GM21528 (cell line): ENCODE measurements around the gene MYO9A.
A peak's percentile ranks its signal among the peaks of the same experiment; 100 is the strongest.
"Not testable (repeated sequence)": the region's sequence is repeated elsewhere in the genome, so short reads cannot be mapped to it uniquely, and the experiment has no call there.

Source experiments
- ATAC-seq: cut with Tn5 transposase; IDR thresholded peaks from one replicate; pipeline ENCODE4 v1.9.1; 2021; ENCODE audit warnings: mild to moderate bottlenecking, moderate library complexity; ENCODE audit not compliant: unreplicated experiment, low FRiP score

Gene MYO9A

DNA sequence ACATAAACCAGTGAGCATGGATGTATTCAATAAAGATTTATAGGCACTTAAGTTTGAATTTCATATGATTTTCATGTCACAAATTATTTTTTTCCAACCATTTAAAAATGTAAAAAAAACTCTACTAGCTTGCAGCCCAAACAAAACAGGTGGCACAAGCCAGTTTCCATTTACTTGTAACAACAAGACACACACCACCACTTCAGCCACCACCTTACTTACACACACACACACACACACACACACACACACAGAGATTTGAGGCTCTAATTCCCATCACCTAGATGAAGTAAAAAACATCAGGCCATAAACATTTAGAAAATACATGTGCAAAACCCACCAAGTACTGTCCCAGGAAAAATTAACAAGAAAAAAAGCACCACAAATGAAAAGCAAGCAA is 25.3 kb downstream of the MYO9A start:
- no peak for ATAC-seq

DNA sequence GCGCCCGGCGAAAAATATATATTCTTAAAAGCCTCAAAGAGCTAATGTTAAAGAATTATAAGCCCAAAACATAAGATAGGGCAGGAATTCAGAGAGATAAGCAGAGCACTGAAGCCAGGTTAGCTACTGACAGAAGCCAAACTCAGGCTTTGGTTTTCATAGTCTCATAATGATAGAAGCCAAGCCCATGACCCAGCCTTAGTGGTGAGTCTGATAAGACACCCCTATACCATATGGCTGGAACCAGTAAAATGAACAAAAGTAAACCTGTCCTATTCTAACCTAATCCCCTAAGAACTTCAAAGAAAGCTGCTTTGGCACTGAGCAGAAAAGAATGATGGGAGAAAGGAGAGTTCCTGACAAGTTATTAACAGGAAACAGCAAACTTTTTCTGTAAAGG is 25.9 kb downstream of the MYO9A start:
- no peak for ATAC-seq

DNA sequence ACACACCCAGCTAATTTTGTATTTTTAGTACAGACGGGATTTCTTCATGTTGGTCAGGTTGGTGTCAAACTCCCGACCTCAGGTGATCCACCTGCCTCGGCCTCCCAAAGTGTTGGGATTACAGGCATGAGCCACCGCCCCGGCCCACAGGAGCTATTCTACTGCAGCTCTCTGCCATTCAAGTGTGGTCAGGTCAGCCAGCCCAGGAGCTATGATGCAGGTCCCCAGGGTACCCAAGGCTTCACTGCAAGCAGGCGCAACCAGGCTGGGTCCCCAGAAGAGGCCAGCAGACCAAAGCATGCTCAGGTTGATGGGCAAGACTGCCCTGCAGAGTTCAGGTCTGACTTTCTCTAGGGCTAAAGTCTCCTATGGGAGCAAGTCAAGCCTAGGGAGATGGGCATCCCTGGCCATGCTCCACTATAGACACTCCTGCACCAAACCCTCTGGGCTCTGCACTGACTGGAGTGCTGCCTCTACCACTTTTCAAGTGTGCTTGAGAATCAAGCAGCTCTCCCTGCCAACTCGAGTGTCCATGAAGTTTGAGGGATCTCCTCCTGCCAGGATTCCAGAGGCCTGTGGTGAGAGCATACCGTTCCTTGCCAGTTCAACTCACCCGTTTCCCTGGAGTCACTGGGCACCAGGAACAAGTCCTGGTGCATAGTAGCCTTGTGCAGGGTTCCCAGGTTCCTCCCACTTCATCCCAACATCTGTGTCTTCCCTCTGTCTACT is 30.9 kb downstream of the MYO9A start:
- ATAC-seq = no peak

GRCh38 chr15:72086010-72086697 is 31.8 kb downstream of the MYO9A start:
- ATAC-seq = no peak

GRCh38 chr15:72082176-72082575 is 35.8 kb downstream of the MYO9A start:
- no peak for ATAC-seq

DNA sequence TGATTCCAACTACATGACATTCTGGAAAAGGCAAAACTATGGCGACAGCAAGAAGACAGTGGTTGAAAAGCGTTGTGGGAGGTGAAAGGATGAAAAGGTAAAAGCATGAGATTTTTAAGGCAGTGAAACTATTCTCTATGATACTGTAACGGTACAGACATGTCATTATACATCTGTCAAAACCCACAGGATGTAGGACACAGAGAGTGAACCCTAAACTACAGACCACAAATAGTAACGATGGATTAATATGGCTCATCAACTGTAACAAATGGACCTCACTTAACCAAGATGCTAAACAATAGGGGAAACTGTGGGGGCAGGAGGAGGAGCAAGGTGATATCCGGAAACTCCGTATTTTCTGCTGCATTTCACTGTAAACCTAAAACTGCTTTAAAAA is 39.1 kb downstream of the MYO9A start:
- ATAC-seq = peak; percentile 70

GRCh38 chr15:72077950-72078349 is 40.0 kb downstream of the MYO9A start:
- ATAC-seq = no peak

GRCh38 chr15:72074335-72075060 is 43.5 kb downstream of the MYO9A start:
- ATAC-seq = no peak

DNA sequence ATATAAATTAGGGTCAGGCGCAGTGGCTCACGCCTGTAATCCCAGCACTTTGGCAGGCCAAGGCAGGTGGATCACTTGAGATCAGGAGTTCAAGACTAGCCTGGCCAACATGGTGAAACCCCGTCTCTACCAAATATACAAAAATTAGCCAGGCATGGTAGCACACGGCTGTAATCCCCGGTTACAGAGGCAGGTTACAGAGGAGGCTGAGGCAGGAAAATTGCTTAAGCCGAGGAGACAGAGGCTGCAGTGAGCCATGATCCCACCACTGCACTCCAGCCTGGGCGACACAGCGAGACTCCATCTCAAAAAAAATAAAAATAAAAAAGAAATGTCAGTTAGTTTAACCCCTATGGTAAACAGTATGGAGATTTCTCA is 46.5 kb downstream of the MYO9A start:
- ATAC-seq = not testable (repeated sequence)

GRCh38 chr15:72070817-72071447 is 47.0 kb downstream of the MYO9A start:
- ATAC-seq = no peak

DNA sequence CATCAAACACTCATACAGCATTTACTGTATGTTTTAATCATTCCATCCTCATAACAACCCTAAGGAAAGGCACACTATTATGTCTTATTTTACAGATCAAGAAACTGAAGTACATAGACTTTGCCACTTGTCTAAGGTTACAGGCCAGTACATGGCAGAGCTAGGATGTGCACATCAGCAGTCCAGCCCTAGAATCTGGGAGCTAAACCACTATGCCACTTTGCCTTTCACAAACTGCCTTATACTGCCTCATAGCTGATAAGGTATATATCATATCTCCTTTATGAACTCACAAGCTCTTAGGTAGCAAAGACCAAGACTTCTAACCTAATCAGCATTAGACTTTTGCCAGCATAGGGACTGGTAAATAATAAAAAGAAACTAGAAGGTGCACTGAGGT is 49.1 kb downstream of the MYO9A start:
- no peak for ATAC-seq

- no peak for ATAC-seq
These were observed 52.1 kb downstream of the MYO9A start for GRCh38 chr15:72065801-72066200.

- no peak for ATAC-seq
These were observed 54.8 kb downstream of the MYO9A start for GRCh38 chr15:72063186-72063585.

- ATAC-seq = no peak
These were observed 55.6 kb downstream of the MYO9A start for GRCh38 chr15:72062319-72062718.

DNA sequence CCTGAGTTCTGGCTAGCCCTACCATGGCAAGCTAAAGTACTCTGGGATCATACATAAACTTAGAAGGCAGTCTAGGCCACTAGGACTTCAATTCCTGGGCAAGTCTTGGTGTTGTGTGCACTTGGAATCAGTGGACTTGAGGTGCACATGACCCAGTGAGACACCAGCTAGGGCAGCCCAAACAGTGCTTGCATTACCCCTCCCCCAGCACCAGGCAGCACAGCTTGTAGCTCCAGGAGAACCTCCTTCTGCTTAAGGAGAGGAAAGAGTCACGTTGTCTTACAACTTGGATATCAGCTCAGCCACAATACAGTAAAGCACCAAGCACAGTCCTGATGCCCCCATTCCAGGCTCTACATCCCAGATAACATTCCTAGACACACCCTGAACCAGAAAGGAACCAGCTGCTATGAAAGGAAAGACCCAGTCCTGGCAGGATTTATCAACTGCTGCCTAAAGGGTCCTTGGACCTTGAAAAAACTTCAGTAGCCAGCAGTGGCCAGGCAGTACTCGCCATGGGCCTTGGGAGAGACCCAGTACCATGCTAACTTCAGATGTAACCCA is 57.2 kb downstream of the MYO9A start:
- ATAC-seq = no peak

- ATAC-seq = no peak
These were observed 59.4 kb downstream of the MYO9A start for GRCh38 chr15:72058585-72058984.

- no peak for ATAC-seq
These were observed 60.3 kb downstream of the MYO9A start for GRCh38 chr15:72057548-72058091.

DNA sequence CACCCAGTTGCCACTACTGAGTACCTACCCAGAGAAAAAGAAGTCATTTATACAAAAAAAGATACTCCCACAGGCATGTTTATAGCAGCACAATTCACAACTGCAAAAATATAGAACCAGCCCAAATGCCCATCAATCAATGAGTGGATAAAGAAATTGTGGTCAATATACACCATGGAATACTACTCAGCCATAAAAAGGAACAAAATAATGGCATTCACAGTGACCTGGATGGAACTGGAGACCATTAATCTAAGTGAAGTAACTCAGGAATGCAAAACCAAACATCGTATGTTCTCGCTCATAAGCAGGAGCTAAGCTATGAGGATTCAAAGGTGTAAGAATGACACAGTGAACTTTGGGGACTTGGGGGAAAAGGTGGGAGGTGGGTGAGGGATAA is 61.7 kb downstream of the MYO9A start:
- not testable (repeated sequence) for ATAC-seq

GRCh38 chr15:72053297-72053696 is 64.7 kb downstream of the MYO9A start:
- not testable (repeated sequence) for ATAC-seq

GRCh38 chr15:72050700-72051099 is 67.2 kb downstream of the MYO9A start:
- ATAC-seq = no peak
